HG03558 (cell line): ENCODE data around the gene PGAP3.

Experiments used
- ATAC-seq: cut with Tn5 transposase; IDR thresholded peaks from one replicate; pipeline ENCODE4 v1.9.1; 2021; ENCODE audit warnings: moderate number of reproducible peaks; ENCODE audit not compliant: unreplicated experiment; ENCODE audit errors: extremely low read depth

Gene PGAP3

DNA sequence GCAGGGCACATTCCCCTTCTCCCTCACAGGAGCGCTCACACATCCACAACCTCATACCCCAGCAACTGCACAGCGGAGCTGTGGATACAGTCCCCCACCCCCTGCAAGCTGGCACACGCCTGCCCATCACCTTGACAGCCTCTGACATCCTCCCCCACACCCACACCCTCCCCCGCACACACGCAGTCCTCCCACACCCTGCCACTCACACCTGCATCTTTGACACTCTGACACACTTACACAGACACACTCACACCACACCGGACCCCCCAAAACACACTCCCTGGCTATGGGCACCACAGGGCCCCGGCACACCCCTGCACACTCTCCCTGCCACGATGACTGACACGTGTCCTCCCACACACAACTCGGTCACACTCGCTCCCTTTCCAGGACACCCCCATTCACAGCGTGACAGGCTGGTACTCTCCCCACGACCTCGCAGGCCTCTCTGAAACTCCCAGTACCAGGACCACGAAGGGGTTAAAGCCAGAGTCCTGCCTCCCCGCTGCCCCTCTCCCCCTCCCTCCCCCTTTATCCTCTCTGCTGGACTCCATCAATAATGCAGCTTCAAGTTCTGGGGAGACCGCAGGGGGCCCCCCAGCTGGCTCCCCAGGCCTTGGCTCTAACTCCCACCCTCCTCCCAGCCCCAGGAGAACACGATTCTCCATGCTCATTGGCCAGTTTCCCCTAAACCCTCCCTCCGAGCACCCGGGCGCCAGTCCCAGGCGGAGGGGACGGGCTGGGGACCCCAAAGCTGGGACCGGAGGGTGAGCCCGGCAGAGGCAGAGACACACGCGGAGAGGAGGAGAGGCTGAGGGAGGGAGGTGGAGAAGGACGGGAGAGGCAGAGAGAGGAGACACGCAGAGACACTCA, 61.4 kb downstream of the PGAP3 start, which contains the start of gene PPP1R1B:
Gene PPP1R1B (plus strand): TSS at position 782 of the 876 bp plus-strand sequence. CDS start 441 bp downstream, outside the sequence.
- ATAC-seq: no peak

DNA sequence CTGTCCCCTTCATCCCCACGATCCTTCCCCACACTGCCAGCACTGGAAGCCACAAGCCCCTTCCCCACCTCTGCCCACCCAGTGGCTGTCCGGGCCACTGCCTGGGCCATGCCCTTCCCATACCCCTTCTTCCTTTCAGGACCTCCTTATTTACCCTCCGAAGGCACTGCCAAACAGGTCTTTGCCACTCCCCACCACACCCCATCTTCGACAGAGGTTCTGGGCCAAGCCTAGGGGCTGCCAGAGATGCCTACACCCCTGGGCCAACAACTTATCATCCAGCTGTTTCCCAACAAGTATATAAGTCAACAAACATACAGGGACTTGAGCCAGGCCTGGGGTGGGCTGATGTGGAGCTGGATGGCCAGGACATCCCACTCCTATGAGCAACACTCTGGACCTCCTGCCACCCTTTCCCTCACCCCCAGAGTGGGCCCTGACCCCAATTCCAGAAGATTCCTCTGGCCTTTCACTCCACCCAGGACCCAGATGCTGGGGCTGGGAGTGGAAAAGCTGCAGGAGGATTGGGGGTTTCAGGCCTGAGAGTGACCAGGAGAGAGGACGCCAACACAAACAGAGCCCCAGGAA, 62.6 kb downstream of the PGAP3 start:
- no peak for ATAC-seq

DNA sequence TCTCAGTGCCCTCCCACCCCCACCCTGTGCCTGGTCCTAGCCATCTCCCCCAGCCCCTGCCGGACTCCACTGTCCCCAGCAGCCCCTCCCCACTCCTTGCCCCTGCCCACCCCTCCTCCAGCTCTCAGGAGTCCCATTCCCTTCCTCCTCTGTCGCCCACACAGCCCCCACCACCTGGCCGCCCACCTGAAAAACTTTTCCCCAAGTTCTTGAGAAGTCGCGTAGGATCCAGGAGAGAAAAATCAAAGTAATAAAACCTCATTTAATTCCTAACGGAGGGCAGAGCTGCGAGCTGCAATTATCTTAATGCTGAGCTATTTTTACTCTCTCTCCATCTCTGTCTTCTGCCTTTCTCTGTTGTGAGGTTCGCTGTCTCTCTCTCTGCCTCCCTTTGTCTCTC, 63.5 kb downstream of the PGAP3 start:
- no peak for ATAC-seq

DNA sequence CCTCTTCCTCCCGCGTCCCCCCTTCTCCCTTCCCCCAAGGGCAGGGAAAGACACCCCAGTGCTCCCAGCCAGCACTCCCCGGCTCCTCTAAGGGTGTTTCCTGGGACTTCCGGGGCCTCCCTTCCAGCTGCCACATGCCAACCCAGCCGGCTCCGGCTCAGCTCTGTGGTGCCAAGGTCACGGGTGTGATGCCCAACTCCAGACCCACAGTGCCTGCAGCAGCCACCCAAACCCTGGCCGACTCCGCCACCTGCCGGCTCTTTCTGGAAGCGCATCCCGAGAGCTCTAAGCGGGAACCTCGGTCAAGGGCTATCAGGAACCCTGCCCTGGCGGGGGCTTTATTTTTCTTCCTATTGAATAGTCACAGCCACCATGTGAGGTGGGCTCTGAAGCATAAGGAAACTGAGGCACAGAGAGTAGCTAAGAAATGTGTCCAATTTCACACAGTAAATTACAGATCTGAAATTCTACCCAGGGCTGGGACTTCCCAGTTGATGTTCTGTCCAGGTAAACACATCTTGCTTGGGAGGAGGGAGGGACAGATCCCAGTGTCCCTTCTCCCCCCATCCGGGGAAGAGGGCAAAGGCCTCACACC, 64.4 kb downstream of the PGAP3 start:
- ATAC-seq: no peak

DNA sequence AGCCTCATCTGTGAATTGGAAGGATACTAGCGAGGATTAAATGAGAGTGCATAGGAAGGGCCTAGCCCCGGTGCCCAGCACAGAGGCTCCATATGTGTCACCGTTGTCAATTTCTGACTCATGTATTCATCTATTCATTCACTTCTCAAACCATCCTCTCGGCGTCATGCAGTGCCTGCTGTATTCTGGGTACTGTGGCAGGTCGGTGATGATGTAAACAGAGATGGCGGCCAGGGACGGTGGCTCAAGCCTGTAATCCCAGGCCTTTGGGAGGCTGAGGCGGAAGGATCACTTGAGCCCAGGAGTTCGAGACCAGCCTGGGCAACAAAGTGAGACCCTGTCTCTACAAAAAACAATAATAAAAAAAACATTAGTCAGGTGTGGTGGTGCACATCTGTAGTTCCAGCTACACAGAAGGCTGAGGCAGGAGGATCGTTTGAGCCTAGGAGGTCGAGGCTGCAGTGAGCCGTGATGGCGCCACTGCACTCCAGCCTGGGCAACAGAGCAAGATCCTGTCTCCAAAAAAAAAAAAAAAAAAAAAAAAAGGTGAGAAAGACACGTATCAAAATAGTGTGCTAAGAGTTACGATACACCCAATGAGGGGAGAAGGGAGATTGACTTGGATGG, 65.4 kb downstream of the PGAP3 start:
- no peak for ATAC-seq

DNA sequence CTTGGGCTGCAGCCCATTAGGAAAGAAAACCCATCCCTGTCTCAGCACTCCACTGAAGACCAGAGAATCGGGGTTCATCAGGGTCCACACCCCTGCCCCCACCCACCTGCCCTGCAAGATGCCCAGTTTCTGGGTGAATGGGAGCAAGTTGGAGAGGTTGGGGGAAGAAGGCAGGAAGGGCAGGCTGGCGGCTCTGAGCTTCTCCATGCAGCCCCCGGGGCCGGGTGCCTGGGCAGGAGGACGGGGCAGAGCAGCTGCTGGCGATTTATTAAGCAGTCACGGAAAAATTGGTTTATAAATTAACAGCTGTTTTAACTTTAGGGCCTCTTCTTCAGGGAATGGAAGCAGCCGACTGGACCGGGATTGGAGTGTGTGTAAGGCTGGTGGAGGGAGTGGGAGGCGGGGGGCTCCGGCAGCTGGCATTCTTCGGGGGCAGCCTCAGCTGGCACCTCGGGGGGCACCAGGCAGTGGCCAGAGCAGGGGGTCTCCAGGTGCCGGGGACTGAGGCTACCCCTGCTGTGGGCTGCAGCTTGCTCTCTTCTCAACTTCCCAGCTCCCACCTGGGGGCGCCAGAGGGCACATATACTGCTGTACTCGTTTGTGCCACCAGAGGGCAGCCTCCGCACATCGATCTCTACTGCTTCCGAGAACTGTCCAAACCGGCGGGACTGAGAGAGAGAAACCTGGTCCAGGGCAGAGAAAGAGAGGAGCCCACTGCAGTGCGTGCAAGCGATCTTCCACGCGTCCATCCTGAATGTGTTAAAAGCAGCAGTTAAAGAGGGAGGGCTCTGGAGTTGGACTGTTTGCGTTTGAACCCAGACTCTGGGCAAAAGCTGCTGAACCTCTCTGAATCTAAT, 66.1 kb downstream of the PGAP3 start:
- no peak for ATAC-seq
